ENCODE data around the gene GPC6. TPM values are rescaled to one million over a fixed set of nuclear protein-coding genes. Genes with fewer than 3 reads are reported as not detected.

Gene GPC6
- total and polyA plus RNA-seq, 10 donors = 0.22 to 9.3 (median 4.5) TPM

GRCh38 chr13:93336728-93337127 is 110.1 kb downstream of the GPC6 start:
- 73 to 82% (median 75%) methylated on average over 4 of the region's 4 CpGs for WGBS, 5 donors
- no peak overlapping the region for H3K4me3 ChIP-seq
- no peaks in the 10 kb centered on the region for H3K36me3 ChIP-seq
- DNase-seq = no peak
- H3K4me1 ChIP-seq = no peaks in the 10 kb centered on the region
- no peaks in the 10 kb centered on the region for H3K27me3 ChIP-seq (replicated peaks in 1 of 7)
- intact Hi-C loops (cut with DNase I; ENCODE audit: low total_unique reads) = no loop called here
- TF ChIP-seq, protein P1, sequence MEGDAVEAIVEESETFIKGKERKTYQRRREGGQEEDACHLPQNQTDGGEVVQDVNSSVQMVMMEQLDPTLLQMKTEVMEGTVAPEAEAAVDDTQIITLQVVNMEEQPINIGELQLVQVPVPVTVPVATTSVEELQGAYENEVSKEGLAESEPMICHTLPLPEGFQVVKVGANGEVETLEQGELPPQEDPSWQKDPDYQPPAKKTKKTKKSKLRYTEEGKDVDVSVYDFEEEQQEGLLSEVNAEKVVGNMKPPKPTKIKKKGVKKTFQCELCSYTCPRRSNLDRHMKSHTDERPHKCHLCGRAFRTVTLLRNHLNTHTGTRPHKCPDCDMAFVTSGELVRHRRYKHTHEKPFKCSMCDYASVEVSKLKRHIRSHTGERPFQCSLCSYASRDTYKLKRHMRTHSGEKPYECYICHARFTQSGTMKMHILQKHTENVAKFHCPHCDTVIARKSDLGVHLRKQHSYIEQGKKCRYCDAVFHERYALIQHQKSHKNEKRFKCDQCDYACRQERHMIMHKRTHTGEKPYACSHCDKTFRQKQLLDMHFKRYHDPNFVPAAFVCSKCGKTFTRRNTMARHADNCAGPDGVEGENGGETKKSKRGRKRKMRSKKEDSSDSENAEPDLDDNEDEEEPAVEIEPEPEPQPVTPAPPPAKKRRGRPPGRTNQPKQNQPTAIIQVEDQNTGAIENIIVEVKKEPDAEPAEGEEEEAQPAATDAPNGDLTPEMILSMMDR (IDR thresholded peaks at IDR 0.05 in 8 of 11, conservative IDR thresholded peaks at IDR 0.05 in 3 of 11) = no peak
- no peak for TF ChIP-seq POLR2A (IDR thresholded peaks at IDR 0.05)
- no peak for TF ChIP-seq POLR2AphosphoS5 (IDR thresholded peaks at IDR 0.05)
- peaks cover 0 to 24% (median 3%) of the 10 kb centered on the region in 8 donors for H3K9me3 ChIP-seq
- H3K27ac ChIP-seq = no peak overlapping the region

DNA sequence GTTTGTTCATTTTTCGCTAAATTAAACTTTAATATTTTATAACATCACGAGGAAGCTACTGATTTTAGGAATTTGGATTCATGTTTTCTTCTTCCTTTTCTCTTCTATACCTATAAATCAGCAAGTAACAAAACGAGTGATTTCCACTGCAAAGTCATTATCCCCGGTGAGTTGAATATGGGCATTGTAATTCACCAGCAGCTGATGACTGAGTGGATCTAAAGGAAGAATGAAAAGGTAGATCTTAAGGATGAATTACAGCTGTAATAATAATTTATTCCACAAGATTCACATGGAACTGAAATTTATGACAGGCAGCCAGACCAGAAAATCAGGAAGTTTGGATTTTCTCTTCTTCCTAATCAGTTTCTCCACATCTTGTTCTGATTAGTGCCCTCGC is 111.4 kb downstream of the GPC6 start:
- H3K36me3 ChIP-seq = no peaks in the 10 kb centered on the region
- intact Hi-C loops (cut with DNase I; ENCODE audit: low total_unique reads) = no loop called here
- H3K27ac ChIP-seq = no peak overlapping the region
- H3K4me1 ChIP-seq = no peaks in the 10 kb centered on the region
- no peaks in the 10 kb centered on the region for H3K27me3 ChIP-seq (replicated peaks in 1 of 7)
- TF ChIP-seq POLR2A (IDR thresholded peaks at IDR 0.05) = no peak
- TF ChIP-seq, protein P1 (IDR thresholded peaks at IDR 0.05 in 8 of 11, conservative IDR thresholded peaks at IDR 0.05 in 3 of 11) = no peak
- no peak for DNase-seq
- WGBS, 5 donors = 76 to 83% (median 80%) methylated on average over 5 of the region's 5 CpGs
- peaks cover 0 to 34% (median 3%) of the 10 kb centered on the region in 8 donors for H3K9me3 ChIP-seq
- H3K4me3 ChIP-seq = no peak overlapping the region

DNA sequence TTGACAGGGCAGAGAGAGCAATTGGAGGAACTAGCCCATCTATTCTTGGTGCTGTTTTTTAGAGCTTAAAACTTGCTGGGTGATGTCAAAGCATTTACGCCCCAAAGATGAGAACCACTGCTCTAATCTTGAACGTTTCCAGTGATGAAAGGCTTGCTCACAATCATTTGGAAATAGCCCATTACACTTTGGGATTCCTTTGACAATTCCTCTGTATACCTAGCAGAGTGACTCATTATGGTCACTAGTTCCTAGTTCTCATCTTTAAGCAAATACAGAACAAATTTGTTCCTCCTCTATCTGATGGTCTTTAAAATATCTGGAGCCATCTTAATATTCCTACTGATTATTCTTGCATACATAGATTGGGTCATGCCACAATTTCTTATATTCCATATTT is 112.3 kb downstream of the GPC6 start:
- Histone ChIP-seq H3K4me1 (no peaks in the 10 kb centered on the region), H3K36me3 (no peaks in the 10 kb centered on the region), H3K27ac (no peak overlapping the region), H3K9me3 (peaks cover 0 to 33% (median 3%) of the 10 kb centered on the region in 8 donors), H3K4me3 (no peak overlapping the region), H3K27me3 (replicated peaks in 1 of 7) (no peaks in the 10 kb centered on the region)
- TF ChIP-seq, protein P1 (IDR thresholded peaks at IDR 0.05 in 8 of 11, conservative IDR thresholded peaks at IDR 0.05 in 3 of 11) = no peak
- TF ChIP-seq POLR2A (IDR thresholded peaks at IDR 0.05) = no peak
- TF ChIP-seq POLR2AphosphoS5 (IDR thresholded peaks at IDR 0.05) = no peak
- DNase-seq = no peak
- WGBS, 5 donors = 72 to 88% (median 77%) methylated on average over 2 of the region's 2 CpGs
- intact Hi-C loops (cut with DNase I; ENCODE audit: low total_unique reads) = no loop called here

- 85 to 95% (median 90%) methylated on average over 4 of the region's 4 CpGs for WGBS, 5 donors
- no peak for DNase-seq
- Histone ChIP-seq H3K36me3 (no peaks in the 10 kb centered on the region), H3K27ac (no peak overlapping the region), H3K4me3 (no peak overlapping the region), H3K9me3 (peaks cover 0 to 37% (median 3%) of the 10 kb centered on the region in 8 donors), H3K27me3 (replicated peaks in 1 of 7) (no peaks in the 10 kb centered on the region), H3K4me1 (no peaks in the 10 kb centered on the region)
- no peak for TF ChIP-seq POLR2A (IDR thresholded peaks at IDR 0.05)
- TF ChIP-seq, protein P1 (IDR thresholded peaks at IDR 0.05 in 8 of 11, conservative IDR thresholded peaks at IDR 0.05 in 3 of 11) = no peak
- TF ChIP-seq POLR2AphosphoS5 (IDR thresholded peaks at IDR 0.05) = no peak
- intact Hi-C loops (cut with DNase I; ENCODE audit: low total_unique reads) = no loop called here
These were observed 112.9 kb downstream of the GPC6 start for GRCh38 chr13:93339550-93339949.
